DND-41 (cell line): ENCODE results near the gene COL25A1.

Source experiments
- CTCF ChIP-seq: IDR thresholded peaks from 2 replicates; pipeline ENCODE4 v1.5.1; 2012; ENCODE audit warnings: borderline replicate concordance, low read length, moderate library complexity, mild to moderate bottlenecking; ENCODE audit not compliant: poor library complexity, severe bottlenecking; ENCODE audit errors: extremely low read depth
- EZH2 ChIP-seq: IDR thresholded peaks from 3 replicates; pipeline ENCODE4 v1.6.1; 2012; ENCODE audit warnings: borderline replicate concordance, low read depth, mild to moderate bottlenecking, moderate library complexity, low read length, inconsistent platforms; ENCODE audit not compliant: severe bottlenecking

DNA sequence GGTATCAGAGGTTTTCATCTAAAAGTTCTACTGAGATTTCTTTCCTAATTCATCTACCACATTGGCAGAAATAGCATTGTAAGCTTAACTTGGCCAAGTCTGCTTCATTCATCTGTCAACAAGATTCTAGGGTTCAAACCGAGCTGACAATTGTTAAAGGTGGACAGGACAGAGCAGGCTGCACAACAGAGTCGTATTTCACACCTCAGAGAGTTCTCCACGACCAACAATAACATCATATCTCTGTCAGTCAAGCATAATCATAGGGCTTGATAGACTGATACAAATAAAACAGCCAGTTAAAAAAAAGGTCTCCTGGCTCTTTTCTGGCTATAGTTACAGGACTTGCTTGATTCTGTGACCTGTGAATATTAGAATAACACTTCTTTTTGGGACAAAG, 259.2 kb downstream of the COL25A1 start:
- TF ChIP-seq CTCF: no peak
- no peak for TF ChIP-seq EZH2
